Psoas muscle (tissue), 8 donors: ENCODE results near the gene YLPM1. TPM values are rescaled to one million over a fixed set of nuclear protein-coding genes. Genes with fewer than 3 reads are reported as not detected.
"Not testable (repeated sequence)": the region's sequence is repeated elsewhere in the genome, so short reads cannot be mapped to it uniquely, and the experiment has no call there.

Experiments used
- ATAC-seq, 4 donors: fragments of 200-7000 bp; cut with Tn5 transposase; one replicate each; pipeline ENCODE4 v1.9.1; 2020; ENCODE audit warnings: moderate library complexity in 3 of 4, mild to moderate bottlenecking in 2 of 4
- DNase-seq, 2 donors: peaks; one replicate each; pipeline ENCODE4 v3.0.0-alpha.2; 2020
- H3K27ac ChIP-seq: fragments of 200-600 bp; one replicate; pipeline ENCODE4 v1.8.0; 2022
- H3K27me3 ChIP-seq, 3 donors: fragments of 200-600 bp in 1 of 3; one replicate each; pipeline versions ENCODE4 v1.6.1 to v1.8.0; 2013 to 2022; ENCODE audit warnings: low read length in 2 of 3, mild to moderate bottlenecking in 2 of 3, moderate library complexity in 1 of 3; ENCODE audit not compliant: insufficient read depth in 3 of 3
- H3K36me3 ChIP-seq, 2 donors: fragments of 200-600 bp in 1 of 2; one replicate each; pipeline versions ENCODE4 v1.6.1 to v1.8.0; 2013 to 2022; ENCODE audit warnings: low read depth in 1 of 2, mild to moderate bottlenecking in 1 of 2, moderate library complexity in 1 of 2; ENCODE audit not compliant: insufficient read depth in 1 of 2
- H3K4me1 ChIP-seq: fragments of 200-600 bp; one replicate; pipeline ENCODE4 v1.8.0; 2022
- H3K4me3 ChIP-seq: fragments of 200-600 bp; one replicate; pipeline ENCODE4 v1.8.0; 2022; ENCODE audit warnings: mild to moderate bottlenecking
- H3K9me3 ChIP-seq: fragments of 200-600 bp; one replicate; pipeline ENCODE4 v1.8.0; 2022
- CTCF ChIP-seq: fragments of 200-600 bp; IDR thresholded peaks from one replicate; pipeline ENCODE4 v1.8.0; 2022; ENCODE audit warnings: antibody characterized with exemption
- WGBS, 3 donors: extraction: QIAGEN DNeasy Blood & Tissue Kit; methylation state at CpG; one replicate each; pipeline versions ENCODE4 v1.1.6 to v1.1.7; 2013; 5-methylcytosine and 5-hydroxymethylcytosine counted together
- intact Hi-C, 2 donors: fragments of 100-400 bp; cut with DNase I; formaldehyde crosslinking; loops; one replicate each; pipeline versions ENCODE4 v1.11.0 to v1.14.2; 2022
- polyA plus RNA-seq, 3 donors: library from polyadenylated mRNA; stranded (reverse); fragments of 200-250 nt; gene quantifications; one replicate each; pipeline ENCODE4 v1.2.3, GENCODE V29; 2013
- total RNA-seq, 4 donors: library from RNA; stranded (reverse); fragmentation: NEBNext Ultra II Directional in 2 of 4; extraction: Animal tissue kit (Norgen Biotek cat#: 25700) in 2 of 4; gene quantifications; one replicate each; pipeline versions ENCODE4 v1.2.1 to v1.2.4, GENCODE V29; 2021 to 2023
- donor health status: healthy with polysubstance abuse.
- donor health status: DM: no; HTN: no; CAD: no; lungs with moderate emphysema.
- donor health status: Bipolar disorder and iron deficiency.
- donor health status: healthy.
- donor health status: DM: yes; HTN: yes; CAD: no.
- donor health status: DM: no; HTN: no; CAD: no.
- donor health status: DM: no; HTN: no; CAD: no.
- donor health status: DM: yes; HTN: yes; CAD: no.

Gene YLPM1
- total and polyA plus RNA-seq, 7 donors, result 9.6 to 40.6 (median 30.1) TPM

GRCh38 chr14:74754899-74755298 is 8.2 kb upstream of the YLPM1 start:
- 87 to 92% (median 88%) methylated on average over 7 of the region's 7 CpGs for WGBS, 3 donors
- Histone ChIP-seq H3K4me3 (no peak overlapping the region), H3K9me3 (no peaks in the 10 kb centered on the region), H3K27me3 (no peaks in the 10 kb centered on the region), H3K27ac (no peak overlapping the region), H3K4me1 (no peaks in the 10 kb centered on the region), H3K36me3 (no peaks in the 10 kb centered on the region)
- intact Hi-C loops, result no loop called here
- no peak for TF ChIP-seq CTCF
- ATAC-seq (no peak), DNase-seq (no peak)

GRCh38 chr14:74756326-74756725 is 6.8 kb upstream of the YLPM1 start:
- H3K4me3 ChIP-seq, result no peak overlapping the region
- intact Hi-C loops, result no loop called here
- H3K9me3 ChIP-seq, result no peaks in the 10 kb centered on the region
- H3K27me3 ChIP-seq, result no peaks in the 10 kb centered on the region
- TF ChIP-seq CTCF, result no peak
- no peak overlapping the region for H3K27ac ChIP-seq
- 71 to 93% (median 82%) methylated on average over 1 of the region's 1 CpG for WGBS, 3 donors
- ATAC-seq (no peak), DNase-seq (no peak)
- no peaks in the 10 kb centered on the region for H3K36me3 ChIP-seq
- no peaks in the 10 kb centered on the region for H3K4me1 ChIP-seq

- intact Hi-C loops, H3K36me3 ChIP-seq, H3K27me3 ChIP-seq, H3K9me3 ChIP-seq, H3K27ac ChIP-seq, ATAC-seq, DNase-seq, H3K4me3 ChIP-seq, H3K4me1 ChIP-seq: not testable (repeated sequence)
- 85 to 92% (median 90%) methylated on average over 5 of the region's 5 CpGs for WGBS, 3 donors
These were observed 4.6 kb upstream of the YLPM1 start for GRCh38 chr14:74758505-74758904.

- ATAC-seq, result peak in 2 of 4 donors; percentile 12 to 20
- peaks cover 27% of the 10 kb centered on the region for H3K4me1 ChIP-seq
- peak overlapping the region; percentile 99 for H3K4me3 ChIP-seq
- intact Hi-C loops, result loop anchor here in 1 of 2 donors (5.0 kb wide), 1 partner anchor 52 kb away; the partner anchor contains the start of genes AREL1 and FCF1
- peak overlapping the region; percentile 98 for H3K27ac ChIP-seq
- no peaks in the 10 kb centered on the region for H3K9me3 ChIP-seq
- WGBS, 3 donors, result 1 to 2% (median 1%) methylated on average over 19 of the region's 19 CpGs
- H3K27me3 ChIP-seq, result no peaks in the 10 kb centered on the region
- H3K36me3 ChIP-seq, result peaks cover 0 to 6% of the 10 kb centered on the region in 2 donors
- no peak for TF ChIP-seq CTCF
- DNase-seq, result no peak
These were observed 851 bp downstream of the YLPM1 start for GRCh38 chr14:74763803-74764531.

- H3K36me3 ChIP-seq, result peaks cover 0 to 6% of the 10 kb centered on the region in 2 donors
- intact Hi-C loops, result no loop called here
- ATAC-seq (no peak), DNase-seq (no peak)
- peaks cover 27% of the 10 kb centered on the region for H3K4me1 ChIP-seq
- no peak for TF ChIP-seq CTCF
- H3K9me3 ChIP-seq, result no peaks in the 10 kb centered on the region
- no peaks in the 10 kb centered on the region for H3K27me3 ChIP-seq
- peak overlapping the region; percentile 99 for H3K4me3 ChIP-seq
- no peak overlapping the region for H3K27ac ChIP-seq
These were observed 2.6 kb downstream of the YLPM1 start for GRCh38 chr14:74765721-74766120.
